Measurements from ENCODE around the gene LRBA.
"Not testable (repeated sequence)": the region's sequence is repeated elsewhere in the genome, so short reads cannot be mapped to it uniquely, and the experiment has no call there.

Gene LRBA

GRCh38 chr4:150983851-150984250 lies 31.2 kb downstream of the LRBA start:
- DNase-seq (ENCODE audit: low spot score in 2 of 2) (no peak), ATAC-seq (replicated peaks; ENCODE audit: extremely low read depth, poor library complexity, severe bottlenecking) (no peak)
- Mint-ChIP-seq H3K27ac (ENCODE audit: low read depth) (no peak overlapping the region), H3K9me3 (no peaks in the 10 kb centered on the region), H3K4me1 (peaks cover 41% of the 10 kb centered on the region), H3K27me3 (no peaks in the 10 kb centered on the region), H3K36me3 (ENCODE audit: insufficient read depth) (peaks cover 2% of the 10 kb centered on the region), H3K4me3 (no peak overlapping the region)

GRCh38 chr4:150982557-150983233 lies 32.4 kb downstream of the LRBA start:
- DNase-seq (ENCODE audit: low spot score in 2 of 2) = no peak
- H3K4me1 Mint-ChIP-seq = peaks cover 52% of the 10 kb centered on the region
- ATAC-seq (replicated peaks; ENCODE audit: extremely low read depth, poor library complexity, severe bottlenecking) = no peak
- no peaks in the 10 kb centered on the region for H3K27me3 Mint-ChIP-seq
- H3K36me3 Mint-ChIP-seq (ENCODE audit: insufficient read depth) = peaks cover 2% of the 10 kb centered on the region
- H3K4me3 Mint-ChIP-seq = no peak overlapping the region
- no peaks in the 10 kb centered on the region for H3K9me3 Mint-ChIP-seq
- H3K27ac Mint-ChIP-seq (ENCODE audit: low read depth) = no peak overlapping the region

GRCh38 chr4:150978738-150979575 lies 36.1 kb downstream of the LRBA start:
- DNase-seq (ENCODE audit: low spot score in 2 of 2) (no peak), ATAC-seq (replicated peaks; ENCODE audit: extremely low read depth, poor library complexity, severe bottlenecking) (no peak)
- no peak overlapping the region for H3K27ac Mint-ChIP-seq (ENCODE audit: low read depth)
- H3K9me3 Mint-ChIP-seq = no peaks in the 10 kb centered on the region
- H3K27me3 Mint-ChIP-seq = no peaks in the 10 kb centered on the region
- peaks cover 2% of the 10 kb centered on the region for H3K36me3 Mint-ChIP-seq (ENCODE audit: insufficient read depth)
- H3K4me3 Mint-ChIP-seq = no peak overlapping the region
- H3K4me1 Mint-ChIP-seq = peaks cover 80% of the 10 kb centered on the region

- DNase-seq (ENCODE audit: low spot score in 2 of 2) = no peak
- Mint-ChIP-seq H3K27ac (ENCODE audit: low read depth) (no peak overlapping the region), H3K9me3 (no peaks in the 10 kb centered on the region), H3K4me1 (peaks cover 86% of the 10 kb centered on the region), H3K27me3 (no peaks in the 10 kb centered on the region), H3K36me3 (ENCODE audit: insufficient read depth) (no peaks in the 10 kb centered on the region), H3K4me3 (no peak overlapping the region)
- ATAC-seq (replicated peaks; ENCODE audit: extremely low read depth, poor library complexity, severe bottlenecking) = no peak
Observed at GRCh38 chr4:150976478-150977118, 38.5 kb downstream of the LRBA start.

- H3K27ac Mint-ChIP-seq (ENCODE audit: low read depth) = peak overlapping the region; percentile 47
- H3K4me1 Mint-ChIP-seq = peaks cover 84% of the 10 kb centered on the region
- H3K9me3 Mint-ChIP-seq = no peaks in the 10 kb centered on the region
- no peaks in the 10 kb centered on the region for H3K36me3 Mint-ChIP-seq (ENCODE audit: insufficient read depth)
- ATAC-seq (replicated peaks; ENCODE audit: extremely low read depth, poor library complexity, severe bottlenecking) (no peak), DNase-seq (ENCODE audit: low spot score in 2 of 2) (no peak)
- no peaks in the 10 kb centered on the region for H3K27me3 Mint-ChIP-seq
- H3K4me3 Mint-ChIP-seq = no peak overlapping the region
Observed at GRCh38 chr4:150974750-150975149, 40.3 kb downstream of the LRBA start.

GRCh38 chr4:150974252-150974640 lies 40.8 kb downstream of the LRBA start:
- Mint-ChIP-seq H3K9me3 (no peaks in the 10 kb centered on the region), H3K27me3 (no peaks in the 10 kb centered on the region), H3K4me3 (no peak overlapping the region), H3K27ac (ENCODE audit: low read depth) (no peak overlapping the region), H3K4me1 (peaks cover 84% of the 10 kb centered on the region), H3K36me3 (ENCODE audit: insufficient read depth) (peaks cover 2% of the 10 kb centered on the region)
- DNase-seq (ENCODE audit: low spot score in 2 of 2) (no peak), ATAC-seq (replicated peaks; ENCODE audit: extremely low read depth, poor library complexity, severe bottlenecking) (no peak)

GRCh38 chr4:150973626-150974251 lies 41.3 kb downstream of the LRBA start:
- Mint-ChIP-seq H3K27me3 (no peaks in the 10 kb centered on the region), H3K36me3 (ENCODE audit: insufficient read depth) (peaks cover 2% of the 10 kb centered on the region), H3K4me3 (no peak overlapping the region), H3K4me1 (peaks cover 82% of the 10 kb centered on the region), H3K27ac (ENCODE audit: low read depth) (no peak overlapping the region), H3K9me3 (no peaks in the 10 kb centered on the region)
- ATAC-seq (replicated peaks; ENCODE audit: extremely low read depth, poor library complexity, severe bottlenecking) = no peak
- DNase-seq (ENCODE audit: low spot score in 2 of 2) = no peak

GRCh38 chr4:150972592-150972991 lies 42.5 kb downstream of the LRBA start:
- Mint-ChIP-seq H3K4me3 (no peak overlapping the region), H3K36me3 (ENCODE audit: insufficient read depth) (peaks cover 2% of the 10 kb centered on the region), H3K4me1 (peaks cover 71% of the 10 kb centered on the region)

GRCh38 chr4:150971901-150972300 lies 43.2 kb downstream of the LRBA start:
- no peak for DNase-seq (ENCODE audit: low spot score in 2 of 2)
- H3K4me3 Mint-ChIP-seq = no peak overlapping the region
- H3K4me1 Mint-ChIP-seq = peaks cover 71% of the 10 kb centered on the region
- H3K27me3 Mint-ChIP-seq = no peaks in the 10 kb centered on the region
- H3K36me3 Mint-ChIP-seq (ENCODE audit: insufficient read depth) = peaks cover 2% of the 10 kb centered on the region
- no peaks in the 10 kb centered on the region for H3K9me3 Mint-ChIP-seq
- no peak overlapping the region for H3K27ac Mint-ChIP-seq (ENCODE audit: low read depth)
- ATAC-seq (replicated peaks; ENCODE audit: extremely low read depth, poor library complexity, severe bottlenecking) = no peak

More at GRCh38 chr4:150972592-150972991, 42.5 kb downstream of the LRBA start:
- ATAC-seq (replicated peaks; ENCODE audit: extremely low read depth, poor library complexity, severe bottlenecking) = no peak
- no peak for DNase-seq (ENCODE audit: low spot score in 2 of 2)
- H3K9me3 Mint-ChIP-seq = no peaks in the 10 kb centered on the region
- H3K27me3 Mint-ChIP-seq = no peaks in the 10 kb centered on the region
- H3K27ac Mint-ChIP-seq (ENCODE audit: low read depth) = no peak overlapping the region

GRCh38 chr4:150970685-150971151 lies 44.4 kb downstream of the LRBA start:
- DNase-seq (ENCODE audit: low spot score in 2 of 2) (no peak), ATAC-seq (replicated peaks; ENCODE audit: extremely low read depth, poor library complexity, severe bottlenecking) (no peak)
- Mint-ChIP-seq H3K4me1 (peaks cover 64% of the 10 kb centered on the region), H3K9me3 (no peaks in the 10 kb centered on the region), H3K27ac (ENCODE audit: low read depth) (peak overlapping the region; percentile 41), H3K27me3 (no peaks in the 10 kb centered on the region), H3K36me3 (ENCODE audit: insufficient read depth) (peaks cover 2% of the 10 kb centered on the region), H3K4me3 (no peak overlapping the region)

GRCh38 chr4:150964754-150965153 lies 50.3 kb downstream of the LRBA start:
- H3K36me3 Mint-ChIP-seq (ENCODE audit: insufficient read depth) = peaks cover 2% of the 10 kb centered on the region
- no peaks in the 10 kb centered on the region for H3K27me3 Mint-ChIP-seq
- peaks cover 22% of the 10 kb centered on the region for H3K4me1 Mint-ChIP-seq
- H3K27ac Mint-ChIP-seq (ENCODE audit: low read depth) = no peak overlapping the region
- no peak overlapping the region for H3K4me3 Mint-ChIP-seq
- no peak for ATAC-seq (replicated peaks; ENCODE audit: extremely low read depth, poor library complexity, severe bottlenecking)
- DNase-seq (ENCODE audit: low spot score in 2 of 2) = no peak
- no peaks in the 10 kb centered on the region for H3K9me3 Mint-ChIP-seq

GRCh38 chr4:150963602-150964345 lies 51.3 kb downstream of the LRBA start:
- not testable (repeated sequence) for H3K27me3 Mint-ChIP-seq; H3K9me3 Mint-ChIP-seq; H3K4me3 Mint-ChIP-seq; H3K36me3 Mint-ChIP-seq (ENCODE audit: insufficient read depth); DNase-seq (ENCODE audit: low spot score in 2 of 2); ATAC-seq (replicated peaks; ENCODE audit: extremely low read depth, poor library complexity, severe bottlenecking)
- peak overlapping the region; percentile 57 for H3K27ac Mint-ChIP-seq (ENCODE audit: low read depth)
- H3K4me1 Mint-ChIP-seq = peaks cover 14% of the 10 kb centered on the region
